Measurements from ENCODE around the gene TRIM9. TPM values are rescaled to one million over a fixed set of nuclear protein-coding genes. Genes with fewer than 3 reads are reported as not detected.

The TRIM9 gene
- total and polyA plus RNA-seq, 2 donors (not counting 3 experiments of a cell fraction or from before 2014, with no cell fraction given), result not detected

DNA sequence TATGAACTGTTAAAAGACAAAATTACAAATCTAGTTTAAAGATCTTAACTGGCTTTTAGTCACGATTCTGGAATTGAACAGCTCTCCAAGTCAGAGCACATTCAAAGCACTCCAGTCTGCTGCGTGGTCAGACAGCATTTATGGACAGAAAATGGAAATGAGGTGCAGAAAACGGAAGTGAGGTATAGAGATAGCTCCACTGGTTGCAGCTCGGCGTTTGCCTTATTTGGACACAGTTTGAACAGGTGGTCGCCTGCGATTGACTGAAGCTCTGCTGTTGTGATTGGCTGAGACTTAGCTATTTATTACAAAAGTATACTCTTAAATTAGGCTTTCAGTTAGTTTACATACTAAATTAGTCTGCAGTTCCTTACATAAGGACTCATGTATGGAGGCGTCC, 28.3 kb downstream of the TRIM9 start:
- TF ChIP-seq JUN (IDR thresholded peaks at IDR 0.05; ENCODE audit: borderline replicate concordance, insufficient read depth, insufficient read length, low read depth) (no peak), GATA2 (IDR thresholded peaks at IDR 0.05; ENCODE audit: insufficient read depth, insufficient read length, low read depth, low read length) (no peak), POLR2AphosphoS5 (IDR thresholded peaks at IDR 0.05; ENCODE audit: insufficient read depth, low read depth, low read length) (no peak), EZH2 (IDR thresholded peaks at IDR 0.05; ENCODE audit: borderline replicate concordance, low read depth, low read length, severe bottlenecking) (no peak), FOS (IDR thresholded peaks at IDR 0.05; ENCODE audit: borderline replicate concordance, insufficient read depth, low read length) (no peak), CTCF (IDR thresholded peaks at IDR 0.05; ENCODE audit: extremely low read depth in 1 of 2, insufficient read depth in 1 of 2, low read depth in 1 of 2, low read length in 2 of 2) (no peak), MYC (IDR thresholded peaks at IDR 0.05; ENCODE audit: low read depth, low read length) (no peak), POLR2A (IDR thresholded peaks at IDR 0.05; ENCODE audit: low read depth, low read length) (no peak)
- TF ChIP-seq, protein P1, sequence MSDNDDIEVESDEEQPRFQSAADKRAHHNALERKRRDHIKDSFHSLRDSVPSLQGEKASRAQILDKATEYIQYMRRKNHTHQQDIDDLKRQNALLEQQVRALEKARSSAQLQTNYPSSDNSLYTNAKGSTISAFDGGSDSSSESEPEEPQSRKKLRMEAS (IDR thresholded peaks at IDR 0.05; ENCODE audit: insufficient read depth, insufficient read length), result no peak
- Histone ChIP-seq H3K4me1 (ENCODE audit: control insufficient read depth, extremely low read depth, insufficient read depth, low read length) (no peaks in the 10 kb centered on the region), H3K79me2 (ENCODE audit: control insufficient read depth, insufficient read depth, low read length) (no peaks in the 10 kb centered on the region), H3K4me2 (ENCODE audit: insufficient read depth, low read length) (no peak overlapping the region), H3K9me1 (replicated peaks; ENCODE audit: control insufficient read depth, extremely low read depth, insufficient read depth, low read length) (no peaks in the 10 kb centered on the region), H3K4me3 (replicated peaks in 1 of 3; ENCODE audit: insufficient read depth in 1 of 3, low read depth in 1 of 3, low read length in 3 of 3) (no peak overlapping the region), H3K27ac (ENCODE audit: insufficient read depth, low read depth, low read length) (no peak overlapping the region), H2AFZ (ENCODE audit: low read depth, low read length) (no peak overlapping the region), H4K20me1 (replicated peaks; ENCODE audit: control insufficient read depth, extremely low read depth, insufficient read depth, low read length) (no peaks in the 10 kb centered on the region), H3K9ac (replicated peaks; ENCODE audit: extremely low read depth, insufficient read depth, low read length) (no peak overlapping the region), H3K27me3 (ENCODE audit: control insufficient read depth in 2 of 2, insufficient read depth in 2 of 2, low read length in 2 of 2) (peaks cover 0 to 2% of the 10 kb centered on the region in 2 experiments), H3K36me3 (ENCODE audit: control insufficient read depth in 2 of 2, extremely low read depth in 1 of 2, insufficient read depth in 2 of 2, low read length in 2 of 2) (no peaks in the 10 kb centered on the region), H3K9me3 (replicated peaks; ENCODE audit: control insufficient read depth, insufficient read depth, low read length) (no peaks in the 10 kb centered on the region)
- dilution Hi-C loops (cut with MboI; ENCODE audit: extremely low pct_ligation_motif_present, low sequenced_read_pairs) (no loop called here), intact Hi-C loops (cut with micrococcal nuclease) (no loop called here)
- DNase-seq (ENCODE audit: low read depth, low spot score) (no peak), FAIRE-seq (no peak)
- BruUV-seq (replicated peaks), result no TSS peak
- ChIA-PET POLR2A (no interaction called here), CTCF (no interaction called here)

Data from endothelial cell of umbilical vein (primary cell).